HepG2 (cell line): ENCODE measurements around the gene RELB. TPM values are rescaled to one million over a fixed set of nuclear protein-coding genes. Genes with fewer than 3 reads are reported as not detected.

Experiments used
- ATAC-seq: fragments of 200-7000 bp; cut with Tn5 transposase; 3 replicates; pipeline ENCODE4 v1.9.1; 2020; ENCODE audit warnings: mild to moderate bottlenecking, moderate library complexity
- BruUV-seq: library from RNA; stranded (reverse); fragments of 400-500 nt; replicated peaks from 2 replicates; lab custom pipeline; 2021; lab: Mats Ljungman, UMichigan
- CTCF ChIA-PET: fragments of 300-600 bp; formaldehyde crosslinking; extraction: SDS; loops from one replicate; lab custom pipeline; 2021; ENCODE audit warnings: low total read pairs, inconsistent platforms, low intra/inter-chr PET ratio; lab: Yijun Ruan, JAX
- POLR2A ChIA-PET: fragments of 350-600 bp; sonication (Branson Sonifier 250); formaldehyde crosslinking; loops from one replicate; lab custom pipeline; 2020; ENCODE audit warnings: antibody characterized with exemption, inconsistent platforms; lab: Yijun Ruan, JAX
- DNase-seq: peaks from one replicate; pipeline ENCODE4 v3.0.0-alpha.2; 2015; ENCODE audit warnings: low spot score
- FAIRE-seq: peaks from 3 replicates; lab custom pipeline; 2011; peaks lifted over from hg19 to GRCh38; lab: Jason Lieb, UNC
- H2AFZ ChIP-seq: one replicate; pipeline ENCODE4 v1.6.1; 2011; ENCODE audit warnings: low read length, inconsistent platforms
- H3K27ac ChIP-seq: fragments of 300-600 bp; 3 replicates; pipeline ENCODE4 v1.8.0; 2011; ENCODE audit warnings: mixed run types, mild to moderate bottlenecking, mixed read lengths, low read length, inconsistent platforms; ENCODE audit not compliant: insufficient read depth; ENCODE audit errors: extremely low read length
- H3K27me3 ChIP-seq, 2 experiments: fragments of 200-600 bp in 1 of 2; 2 replicates in 1 of 2; 3 replicates in 1 of 2; pipeline versions ENCODE4 v1.6.0 to v1.8.0; 2011; ENCODE audit warnings: low read length in 2 of 2, mild to moderate bottlenecking in 2 of 2, moderate library complexity in 2 of 2, inconsistent platforms in 1 of 2; ENCODE audit not compliant: insufficient read depth in 2 of 2, control insufficient read depth in 1 of 2
- H3K36me3 ChIP-seq, 2 experiments: fragments of 200-600 bp in 1 of 2; replicated peaks in 1 of 2; 2 replicates in 1 of 2; 3 replicates in 1 of 2; pipeline versions ENCODE4 v1.5.1 to v1.8.0; 2011; ENCODE audit warnings: low read length in 2 of 2, inconsistent platforms in 1 of 2; ENCODE audit not compliant: insufficient read depth in 2 of 2, control insufficient read depth in 1 of 2
- H3K4me1 ChIP-seq: 2 replicates; pipeline ENCODE4 v1.5.1; 2012; ENCODE audit warnings: low read length, inconsistent platforms; ENCODE audit not compliant: insufficient read depth
- H3K4me2 ChIP-seq: 2 replicates; pipeline ENCODE4 v1.6.0; 2011; ENCODE audit warnings: low read depth, low read length, inconsistent platforms
- H3K4me3 ChIP-seq, 3 experiments: fragments of 200-600 bp in 1 of 3; sonication (generic), shearing (Covaris generic) in 1 of 3; replicated peaks in 1 of 3; 2 replicates each; pipeline ENCODE4 v1.5.1; 2011 to 2016; ENCODE audit warnings: low read length in 3 of 3, inconsistent platforms in 2 of 3, low read depth in 2 of 3, mild to moderate bottlenecking in 2 of 3, control low read depth in 1 of 3, mixed read lengths in 1 of 3; ENCODE audit not compliant: insufficient read depth in 1 of 3
- H3K79me2 ChIP-seq: one replicate; pipeline ENCODE4 v1.6.1; 2011; ENCODE audit warnings: low read length, inconsistent platforms; ENCODE audit not compliant: insufficient read depth
- H3K9ac ChIP-seq: 2 replicates; pipeline ENCODE4 v1.6.0; 2011; ENCODE audit warnings: mild to moderate bottlenecking, low read depth, low read length, inconsistent platforms; ENCODE audit not compliant: insufficient read depth
- H3K9me3 ChIP-seq: 2 replicates; pipeline ENCODE4 v1.5.1; 2012; ENCODE audit warnings: mild to moderate bottlenecking, low read length
- H4K20me1 ChIP-seq: 2 replicates; pipeline ENCODE4 v1.6.0; 2011; ENCODE audit warnings: inconsistent platforms, mild to moderate bottlenecking, low read length, moderate library complexity; ENCODE audit not compliant: insufficient read depth
- ATRX ChIP-seq: sonication (generic); formaldehyde crosslinking; IDR thresholded peaks from 2 replicates; pipeline ENCODE4 v1.4.0; 2020; ENCODE audit warnings: missing genetic modification reagents, borderline replicate concordance
- CREB1 ChIP-seq, 2 experiments: fragments of 450-650 bp in 1 of 2; IDR thresholded peaks; 2 replicates each; pipeline ENCODE4 v1.6.1; 2016 to 2017; ENCODE audit warnings: control low read depth in 1 of 2, mild to moderate bottlenecking in 1 of 2, missing compliant biosample characterization in 1 of 2, missing genetic modification characterization in 1 of 2
- HDAC1 ChIP-seq: sonication (generic); formaldehyde crosslinking; IDR thresholded peaks from 2 replicates; pipeline ENCODE4 v1.5.1; 2020; ENCODE audit warnings: mild to moderate bottlenecking, missing genetic modification reagents
- IRX3 ChIP-seq: sonication (generic); formaldehyde crosslinking; IDR thresholded peaks from 2 replicates; pipeline ENCODE4 v1.8.1; 2023; ENCODE audit warnings: mild to moderate bottlenecking, low read depth, missing genetic modification reagents, borderline replicate concordance
- KDM3A ChIP-seq: IDR thresholded peaks from 2 replicates; pipeline ENCODE4 v1.6.1; 2018; ENCODE audit warnings: low read depth, missing compliant biosample characterization
- MTF1 ChIP-seq: sonication (generic); formaldehyde crosslinking; IDR thresholded peaks from 2 replicates; pipeline ENCODE4 v1.5.0; 2020; ENCODE audit warnings: missing genetic modification reagents
- NR2F6 ChIP-seq, 2 experiments: IDR thresholded peaks; 2 replicates each; pipeline ENCODE4 v1.6.1; 2016; ENCODE audit warnings: antibody characterized with exemption in 1 of 2, mild to moderate bottlenecking in 1 of 2
- SMARCC2 ChIP-seq: fragments of 450-650 bp; IDR thresholded peaks from 2 replicates; pipeline ENCODE4 v1.6.1; 2017; ENCODE audit warnings: antibody characterized with exemption, mild to moderate bottlenecking
- TEAD3 ChIP-seq: optimal IDR thresholded peaks from 2 replicates; pipeline ENCODE3; 2016; ENCODE audit warnings: borderline replicate concordance
- ZBTB21 ChIP-seq: sonication (generic); formaldehyde crosslinking; IDR thresholded peaks from 2 replicates; pipeline ENCODE4 v1.4.0; 2020; ENCODE audit warnings: missing genetic modification reagents
- ZNF891 ChIP-seq: sonication (generic); formaldehyde crosslinking; IDR thresholded peaks from 2 replicates; pipeline ENCODE4 v1.5.0; 2020; ENCODE audit warnings: mild to moderate bottlenecking, missing genetic modification reagents
- WGBS: methylation state at CpG from one replicate; pipeline ENCODE4 v1.1.6; 2017; ENCODE audit warnings: low lambda C conversion rate; 5-methylcytosine and 5-hydroxymethylcytosine counted together
- in situ Hi-C: cut with HindIII; loops from 2 replicates; pipeline ENCODE4 v1.10.0; 2017; ENCODE audit warnings: low pct_unique_long_range_greater_than_20kb; ENCODE audit not compliant: extremely low pct_ligation_motif_present
- intact Hi-C: fragments of 100-400 bp; cut with micrococcal nuclease; formaldehyde crosslinking; loops from one replicate; pipeline ENCODE4 v1.10.0; 2022; ENCODE audit not compliant: unreplicated experiment
- polyA plus RNA-seq, 8 experiments: library from polyadenylated mRNA; depleted of rRNA in 3 of 8; stranded (reverse) in 7 of 8; unstranded in 1 of 8; fragments of >200 nt; fragmentation: Illumina TruSeq in 4 of 8; extraction: Trizol in 4 of 8; gene quantifications; 2 replicates each; pipeline versions ENCODE4 v1.2.1 to v1.2.3, GENCODE V29; 2011 to 2016; ENCODE audit warnings: low read depth in 4 of 8, missing spikeins in 1 of 8, mixed read lengths in 1 of 8; ENCODE audit not compliant: insufficient read depth in 1 of 8
- total RNA-seq, 5 experiments: library from RNA; depleted of rRNA; stranded (reverse); fragments of >200 nt; fragmentation: Illumina TruSeq; extraction: Trizol; gene quantifications; 2 replicates each; pipeline ENCODE4 v1.2.3, GENCODE V29; 2016; ENCODE audit warnings: low read depth in 1 of 5
- TF ChIP-seq, protein P1 (sequence below): fragments of 450-650 bp; IDR thresholded peaks from 2 replicates; pipeline ENCODE4 v1.6.1; 2017
- TF ChIP-seq, protein P2 (sequence below), 2 experiments: sonication (generic) in 1 of 2; formaldehyde crosslinking in 1 of 2; IDR thresholded peaks; 2 replicates each; pipeline versions ENCODE4 v1.6.1 to v1.9.0; 2014 to 2022; ENCODE audit warnings: antibody characterized with exemption in 1 of 2, borderline replicate concordance in 1 of 2, inconsistent platforms in 1 of 2, low read depth in 1 of 2, missing genetic modification reagents in 1 of 2

Gene RELB
- total and polyA plus RNA-seq, 2 of the 13 experiments (the other 11 are each of a cell fraction or from before 2014, with no cell fraction given) = 1.9 to 3.5 TPM

DNA sequence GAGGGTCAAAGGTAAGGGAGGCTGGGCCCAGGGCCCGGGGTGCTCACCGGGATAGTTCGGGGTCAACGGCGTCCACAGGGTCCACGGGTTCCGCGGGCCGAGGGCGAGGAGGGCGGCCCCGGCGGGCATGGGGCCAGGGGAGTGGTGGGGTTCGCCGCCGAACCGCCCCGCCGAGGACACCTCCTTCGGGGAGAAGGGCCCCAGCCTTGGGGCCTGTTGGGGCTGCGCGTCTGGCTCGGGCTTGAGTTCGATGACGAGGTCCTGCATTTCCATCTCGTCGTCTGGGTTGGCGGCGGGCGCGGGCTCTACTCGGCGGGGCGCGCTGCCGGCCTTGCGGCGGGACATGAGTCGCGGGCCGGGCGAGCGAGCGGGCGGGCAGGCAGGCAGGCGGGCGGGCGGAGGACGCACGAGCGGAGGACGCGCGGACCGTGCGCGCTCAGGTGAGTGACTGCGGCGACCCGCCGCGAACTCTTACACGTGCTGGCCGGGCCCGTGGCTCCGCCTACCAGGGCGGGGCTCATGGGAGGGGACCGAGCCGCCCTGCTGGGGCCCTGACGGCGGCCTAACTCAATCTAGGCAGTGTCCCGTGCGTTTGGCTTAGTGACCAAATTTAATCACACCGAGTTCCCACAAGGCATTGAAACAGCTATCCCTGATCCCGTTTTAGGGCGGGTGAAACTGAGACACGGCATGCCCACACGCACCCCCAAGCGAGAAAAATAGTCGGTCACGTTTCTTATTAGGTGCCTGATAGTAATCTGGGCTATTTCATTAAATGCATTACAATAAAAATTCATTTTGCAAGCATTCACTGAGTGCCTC, 75.0 kb downstream of the RELB start, which contains the start of gene ZNF296:
TSS of gene ZNF296 (minus strand) at position 450 of the 822 bp plus-strand sequence. CDS start at position 345, 105 bp downstream.
- Histone ChIP-seq H3K27me3 (no peaks in the 10 kb centered on the region; a peak in 1 of 5 replicates), H3K9ac (peak within 1 kb of the TSS; percentile 67), H4K20me1 (no peaks in the 10 kb centered on the region), H3K4me1 (peaks cover 43% of the 10 kb centered on the region), H3K79me2 (peaks cover 21% of the 10 kb centered on the region), H3K36me3 (peaks cover 2 to 4% of the 10 kb centered on the region in 2 experiments; a peak in 2 of 5 replicates), H3K9me3 (no peaks in the 10 kb centered on the region), H3K4me2 (peak within 1 kb of the TSS; percentile 84), H3K4me3 (peak within 1 kb of the TSS; percentile 58 to 88 (median 82)), H3K27ac (peak within 1 kb of the TSS; percentile 66), H2AFZ (peak within 1 kb of the TSS; percentile 51)
- FAIRE-seq (peak; percentile 52), ATAC-seq (peak; percentile 78), DNase-seq (peak; percentile 75)
- in situ Hi-C loops (no loop called here), intact Hi-C loops (loop anchor here (5.0 kb wide), 1 partner anchor 51 kb away; no protein-coding TSS in a partner anchor)
- ChIA-PET POLR2A (interaction anchor here (0.7 to 3.1 kb wide), 5 partner anchors 16 to 38 kb away, joined by 3 to 10 read pairs (median 6); partner anchors contain the start of genes CLASRP and PPP1R37), CTCF (no interaction called here)
- BruUV-seq = no TSS peak
- 3% methylated on average over 19 of the region's 81 CpGs for WGBS
- TF ChIP-seq, protein P1, sequence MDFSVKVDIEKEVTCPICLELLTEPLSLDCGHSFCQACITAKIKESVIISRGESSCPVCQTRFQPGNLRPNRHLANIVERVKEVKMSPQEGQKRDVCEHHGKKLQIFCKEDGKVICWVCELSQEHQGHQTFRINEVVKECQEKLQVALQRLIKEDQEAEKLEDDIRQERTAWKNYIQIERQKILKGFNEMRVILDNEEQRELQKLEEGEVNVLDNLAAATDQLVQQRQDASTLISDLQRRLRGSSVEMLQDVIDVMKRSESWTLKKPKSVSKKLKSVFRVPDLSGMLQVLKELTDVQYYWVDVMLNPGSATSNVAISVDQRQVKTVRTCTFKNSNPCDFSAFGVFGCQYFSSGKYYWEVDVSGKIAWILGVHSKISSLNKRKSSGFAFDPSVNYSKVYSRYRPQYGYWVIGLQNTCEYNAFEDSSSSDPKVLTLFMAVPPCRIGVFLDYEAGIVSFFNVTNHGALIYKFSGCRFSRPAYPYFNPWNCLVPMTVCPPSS = no peak
- TF ChIP-seq IRX3 = peak; percentile 73
- TF ChIP-seq MTF1 = no peak
- no peak for TF ChIP-seq SMARCC2
- TF ChIP-seq ATRX (CRISPR knock-in tag) = no peak
- TF ChIP-seq ZNF891 (CRISPR knock-in tag) = peak; percentile 61; the same call in 1 of the 2 replicates
- TF ChIP-seq CREB1 (IDR thresholded peaks at IDR 0.05) = peak; percentile 18; the same call in 1 of the 2 replicates
- no peak for TF ChIP-seq CREB1 (CRISPR knock-in tag; IDR thresholded peaks at IDR 0.05)
- TF ChIP-seq TEAD3 = peak; percentile 10
- TF ChIP-seq, protein P2, sequence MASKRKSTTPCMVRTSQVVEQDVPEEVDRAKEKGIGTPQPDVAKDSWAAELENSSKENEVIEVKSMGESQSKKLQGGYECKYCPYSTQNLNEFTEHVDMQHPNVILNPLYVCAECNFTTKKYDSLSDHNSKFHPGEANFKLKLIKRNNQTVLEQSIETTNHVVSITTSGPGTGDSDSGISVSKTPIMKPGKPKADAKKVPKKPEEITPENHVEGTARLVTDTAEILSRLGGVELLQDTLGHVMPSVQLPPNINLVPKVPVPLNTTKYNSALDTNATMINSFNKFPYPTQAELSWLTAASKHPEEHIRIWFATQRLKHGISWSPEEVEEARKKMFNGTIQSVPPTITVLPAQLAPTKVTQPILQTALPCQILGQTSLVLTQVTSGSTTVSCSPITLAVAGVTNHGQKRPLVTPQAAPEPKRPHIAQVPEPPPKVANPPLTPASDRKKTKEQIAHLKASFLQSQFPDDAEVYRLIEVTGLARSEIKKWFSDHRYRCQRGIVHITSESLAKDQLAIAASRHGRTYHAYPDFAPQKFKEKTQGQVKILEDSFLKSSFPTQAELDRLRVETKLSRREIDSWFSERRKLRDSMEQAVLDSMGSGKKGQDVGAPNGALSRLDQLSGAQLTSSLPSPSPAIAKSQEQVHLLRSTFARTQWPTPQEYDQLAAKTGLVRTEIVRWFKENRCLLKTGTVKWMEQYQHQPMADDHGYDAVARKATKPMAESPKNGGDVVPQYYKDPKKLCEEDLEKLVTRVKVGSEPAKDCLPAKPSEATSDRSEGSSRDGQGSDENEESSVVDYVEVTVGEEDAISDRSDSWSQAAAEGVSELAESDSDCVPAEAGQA (IDR thresholded peaks at IDR 0.05; ENCODE audit: low read depth) = no peak
- TF ChIP-seq, protein P2 (CRISPR knock-in tag; IDR thresholded peaks at IDR 0.05; ENCODE audit: borderline replicate concordance) = peak; percentile 69
- peak; percentile 65 for TF ChIP-seq HDAC1 (CRISPR knock-in tag)
- TF ChIP-seq NR2F6 (IDR thresholded peaks at IDR 0.05) = no peak
- TF ChIP-seq NR2F6 (CRISPR knock-in tag; IDR thresholded peaks at IDR 0.05) = peak; percentile 45; the same call in 1 of the 2 replicates
- no peak for TF ChIP-seq KDM3A (CRISPR knock-in tag)
- 0 out of 2 replicates have a peak, but pooled peaks have one; percentile 6 for TF ChIP-seq ZBTB21 (CRISPR knock-in tag)
